ENCODE measurements around the gene SLC9A3. TPM values are rescaled to one million over a fixed set of nuclear protein-coding genes. Genes with fewer than 3 reads are reported as not detected.
"Not testable (repeated sequence)": the region's sequence is repeated elsewhere in the genome, so short reads cannot be mapped to it uniquely, and the experiment has no call there.

Gene SLC9A3
- total RNA-seq, 6 experiments from 2014 or later: 0.63 to 1.00 (median 0.74) TPM

DNA sequence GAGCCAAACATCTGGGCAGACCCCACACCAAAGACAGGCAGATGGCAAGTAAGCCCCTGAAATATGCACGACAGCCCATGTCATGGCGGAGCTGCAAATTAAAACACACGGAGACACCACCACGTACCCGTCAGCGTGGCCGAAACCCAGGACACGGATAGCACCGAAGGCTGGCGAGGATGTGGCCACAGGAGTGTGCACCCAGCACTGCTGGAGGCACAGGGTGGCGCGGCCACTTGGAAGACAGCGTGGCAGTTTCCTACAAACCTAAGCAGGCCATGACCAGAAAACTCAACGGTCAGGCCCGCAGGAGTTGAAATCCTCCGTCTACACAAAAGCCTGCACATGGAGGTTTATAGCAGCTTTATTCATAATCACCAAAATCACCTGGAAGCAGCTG, 12.8 kb downstream of the SLC9A3 start:
- Mint-ChIP-seq H3K36me3 (ENCODE audit: low read depth) (no peaks in the 10 kb centered on the region), H3K4me1 (ENCODE audit: low read depth) (no peaks in the 10 kb centered on the region), H3K4me3 (no peak overlapping the region), H3K9me3 (no peaks in the 10 kb centered on the region), H3K27ac (no peak overlapping the region), H3K27me3 (ENCODE audit: insufficient read depth) (peaks cover 30% of the 10 kb centered on the region)
- TF ChIP-seq, protein P1, sequence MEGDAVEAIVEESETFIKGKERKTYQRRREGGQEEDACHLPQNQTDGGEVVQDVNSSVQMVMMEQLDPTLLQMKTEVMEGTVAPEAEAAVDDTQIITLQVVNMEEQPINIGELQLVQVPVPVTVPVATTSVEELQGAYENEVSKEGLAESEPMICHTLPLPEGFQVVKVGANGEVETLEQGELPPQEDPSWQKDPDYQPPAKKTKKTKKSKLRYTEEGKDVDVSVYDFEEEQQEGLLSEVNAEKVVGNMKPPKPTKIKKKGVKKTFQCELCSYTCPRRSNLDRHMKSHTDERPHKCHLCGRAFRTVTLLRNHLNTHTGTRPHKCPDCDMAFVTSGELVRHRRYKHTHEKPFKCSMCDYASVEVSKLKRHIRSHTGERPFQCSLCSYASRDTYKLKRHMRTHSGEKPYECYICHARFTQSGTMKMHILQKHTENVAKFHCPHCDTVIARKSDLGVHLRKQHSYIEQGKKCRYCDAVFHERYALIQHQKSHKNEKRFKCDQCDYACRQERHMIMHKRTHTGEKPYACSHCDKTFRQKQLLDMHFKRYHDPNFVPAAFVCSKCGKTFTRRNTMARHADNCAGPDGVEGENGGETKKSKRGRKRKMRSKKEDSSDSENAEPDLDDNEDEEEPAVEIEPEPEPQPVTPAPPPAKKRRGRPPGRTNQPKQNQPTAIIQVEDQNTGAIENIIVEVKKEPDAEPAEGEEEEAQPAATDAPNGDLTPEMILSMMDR (IDR thresholded peaks at IDR 0.05): no peak
- no peak for DNase-seq

- H3K4me3 Mint-ChIP-seq: no peak overlapping the region
- H3K36me3 Mint-ChIP-seq (ENCODE audit: low read depth): no peaks in the 10 kb centered on the region
- no peak for DNase-seq
- H3K9me3 Mint-ChIP-seq: no peaks in the 10 kb centered on the region
- TF ChIP-seq, protein P1 (IDR thresholded peaks at IDR 0.05): no peak
- peaks cover 24% of the 10 kb centered on the region for H3K27me3 Mint-ChIP-seq (ENCODE audit: insufficient read depth)
- H3K27ac Mint-ChIP-seq: no peak overlapping the region
- no peaks in the 10 kb centered on the region for H3K4me1 Mint-ChIP-seq (ENCODE audit: low read depth)
Observed at GRCh38 chr5:510521-510920, 13.7 kb downstream of the SLC9A3 start.

GRCh38 chr5:509611-510185, 14.6 kb downstream of the SLC9A3 start:
- Mint-ChIP-seq H3K4me1 (ENCODE audit: low read depth) (no peaks in the 10 kb centered on the region), H3K4me3 (no peak overlapping the region), H3K27me3 (ENCODE audit: insufficient read depth) (peaks cover 19% of the 10 kb centered on the region), H3K9me3 (no peaks in the 10 kb centered on the region), H3K27ac (no peak overlapping the region), H3K36me3 (ENCODE audit: low read depth) (no peaks in the 10 kb centered on the region)
- no peak for DNase-seq
- TF ChIP-seq, protein P1 (IDR thresholded peaks at IDR 0.05): no peak

- H3K27ac Mint-ChIP-seq; H3K27me3 Mint-ChIP-seq (ENCODE audit: insufficient read depth); H3K4me3 Mint-ChIP-seq; H3K9me3 Mint-ChIP-seq; H3K4me1 Mint-ChIP-seq (ENCODE audit: low read depth); DNase-seq; H3K36me3 Mint-ChIP-seq (ENCODE audit: low read depth): not testable (repeated sequence)
Observed at GRCh38 chr5:507986-508575, 16.2 kb downstream of the SLC9A3 start.

- Mint-ChIP-seq H3K4me3 (no peak overlapping the region), H3K4me1 (ENCODE audit: low read depth) (no peaks in the 10 kb centered on the region), H3K36me3 (ENCODE audit: low read depth) (no peaks in the 10 kb centered on the region), H3K27me3 (ENCODE audit: insufficient read depth) (peaks cover 12% of the 10 kb centered on the region), H3K9me3 (no peaks in the 10 kb centered on the region), H3K27ac (no peak overlapping the region)
- DNase-seq: no peak
- TF ChIP-seq, protein P1 (IDR thresholded peaks at IDR 0.05): no peak
Observed at GRCh38 chr5:505951-506525, 18.2 kb downstream of the SLC9A3 start.
